ENCODE measurements around the gene KPNA4.

DNA sequence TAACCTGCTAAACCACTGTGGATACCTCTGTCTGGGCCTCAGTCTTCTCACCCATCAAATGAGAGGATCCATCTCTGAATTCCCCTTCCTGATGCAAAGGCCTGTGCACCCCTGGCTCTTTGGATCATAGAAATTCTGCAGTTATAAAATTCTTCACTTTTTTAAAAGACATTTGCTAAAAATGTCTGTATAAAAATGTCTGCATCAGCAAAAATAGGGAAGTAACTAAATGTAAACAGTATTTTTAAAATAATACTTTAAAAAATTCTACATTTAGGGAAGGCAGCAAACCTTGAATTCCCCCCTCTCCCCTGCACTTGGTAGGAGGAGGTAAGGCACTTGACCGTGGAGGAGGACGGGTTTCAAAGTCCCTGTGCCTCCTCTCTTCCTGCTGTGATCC, 90.2 kb downstream of the KPNA4 start:
- TF ChIP-seq, protein P1, sequence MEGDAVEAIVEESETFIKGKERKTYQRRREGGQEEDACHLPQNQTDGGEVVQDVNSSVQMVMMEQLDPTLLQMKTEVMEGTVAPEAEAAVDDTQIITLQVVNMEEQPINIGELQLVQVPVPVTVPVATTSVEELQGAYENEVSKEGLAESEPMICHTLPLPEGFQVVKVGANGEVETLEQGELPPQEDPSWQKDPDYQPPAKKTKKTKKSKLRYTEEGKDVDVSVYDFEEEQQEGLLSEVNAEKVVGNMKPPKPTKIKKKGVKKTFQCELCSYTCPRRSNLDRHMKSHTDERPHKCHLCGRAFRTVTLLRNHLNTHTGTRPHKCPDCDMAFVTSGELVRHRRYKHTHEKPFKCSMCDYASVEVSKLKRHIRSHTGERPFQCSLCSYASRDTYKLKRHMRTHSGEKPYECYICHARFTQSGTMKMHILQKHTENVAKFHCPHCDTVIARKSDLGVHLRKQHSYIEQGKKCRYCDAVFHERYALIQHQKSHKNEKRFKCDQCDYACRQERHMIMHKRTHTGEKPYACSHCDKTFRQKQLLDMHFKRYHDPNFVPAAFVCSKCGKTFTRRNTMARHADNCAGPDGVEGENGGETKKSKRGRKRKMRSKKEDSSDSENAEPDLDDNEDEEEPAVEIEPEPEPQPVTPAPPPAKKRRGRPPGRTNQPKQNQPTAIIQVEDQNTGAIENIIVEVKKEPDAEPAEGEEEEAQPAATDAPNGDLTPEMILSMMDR (IDR thresholded peaks at IDR 0.05) = no peak
- TF ChIP-seq POLR2A (IDR thresholded peaks at IDR 0.05) (no peak), POLR2AphosphoS5 (IDR thresholded peaks at IDR 0.05) (no peak)
